ENCODE measurements around the gene MAP3K5.

DNA sequence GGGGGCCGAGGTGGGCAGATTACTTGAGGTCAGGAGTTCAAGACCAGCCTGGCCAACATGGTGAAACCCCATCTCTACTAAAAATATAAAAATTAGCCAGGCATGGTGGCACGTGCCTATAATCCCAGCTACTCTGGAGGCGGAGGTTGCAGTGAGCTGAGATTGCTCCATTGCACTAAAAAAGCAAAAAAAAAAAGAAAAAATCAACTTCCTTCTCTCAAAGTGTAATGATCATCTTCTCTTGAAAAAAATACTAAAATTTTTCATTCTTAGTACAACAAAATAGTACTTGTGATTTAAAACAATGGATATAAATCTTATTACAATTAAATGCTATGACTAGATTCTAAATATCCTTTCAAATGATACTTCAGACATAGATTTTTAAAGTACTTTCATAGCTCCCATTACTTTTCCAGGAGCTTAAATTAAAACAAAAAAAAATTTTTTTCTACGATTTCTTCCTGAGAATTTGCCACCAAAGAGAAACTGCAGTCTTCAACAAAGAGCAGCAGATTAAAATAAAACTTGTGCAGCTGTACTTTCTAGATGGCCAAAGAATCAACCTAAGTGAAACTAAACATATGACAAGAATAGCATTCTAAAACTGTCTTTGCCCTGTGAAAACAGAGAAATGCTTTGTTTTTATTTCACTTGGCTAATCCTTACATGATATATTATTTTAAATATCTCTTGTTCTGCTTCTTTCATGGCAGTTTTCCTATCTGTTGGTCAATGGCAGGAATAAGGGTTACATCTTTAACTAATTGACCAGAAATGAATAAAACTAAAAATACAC, 75.2 kb downstream of the MAP3K5 start:
- no peak for TF ChIP-seq POLR2A (IDR thresholded peaks at IDR 0.05)
- TF ChIP-seq, protein P1, sequence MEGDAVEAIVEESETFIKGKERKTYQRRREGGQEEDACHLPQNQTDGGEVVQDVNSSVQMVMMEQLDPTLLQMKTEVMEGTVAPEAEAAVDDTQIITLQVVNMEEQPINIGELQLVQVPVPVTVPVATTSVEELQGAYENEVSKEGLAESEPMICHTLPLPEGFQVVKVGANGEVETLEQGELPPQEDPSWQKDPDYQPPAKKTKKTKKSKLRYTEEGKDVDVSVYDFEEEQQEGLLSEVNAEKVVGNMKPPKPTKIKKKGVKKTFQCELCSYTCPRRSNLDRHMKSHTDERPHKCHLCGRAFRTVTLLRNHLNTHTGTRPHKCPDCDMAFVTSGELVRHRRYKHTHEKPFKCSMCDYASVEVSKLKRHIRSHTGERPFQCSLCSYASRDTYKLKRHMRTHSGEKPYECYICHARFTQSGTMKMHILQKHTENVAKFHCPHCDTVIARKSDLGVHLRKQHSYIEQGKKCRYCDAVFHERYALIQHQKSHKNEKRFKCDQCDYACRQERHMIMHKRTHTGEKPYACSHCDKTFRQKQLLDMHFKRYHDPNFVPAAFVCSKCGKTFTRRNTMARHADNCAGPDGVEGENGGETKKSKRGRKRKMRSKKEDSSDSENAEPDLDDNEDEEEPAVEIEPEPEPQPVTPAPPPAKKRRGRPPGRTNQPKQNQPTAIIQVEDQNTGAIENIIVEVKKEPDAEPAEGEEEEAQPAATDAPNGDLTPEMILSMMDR (IDR thresholded peaks at IDR 0.05) = no peak
- no peak for TF ChIP-seq EP300 (IDR thresholded peaks at IDR 0.05)
